ENCODE measurements around the gene KCNMA1. TPM values are rescaled to one million over a fixed set of nuclear protein-coding genes. Genes with fewer than 3 reads are reported as not detected.
A peak's percentile ranks its signal among the peaks of the same experiment; 100 is the strongest.

The KCNMA1 gene
- total RNA-seq, 1 experiment from 2014 or later, result 23.3 TPM

DNA sequence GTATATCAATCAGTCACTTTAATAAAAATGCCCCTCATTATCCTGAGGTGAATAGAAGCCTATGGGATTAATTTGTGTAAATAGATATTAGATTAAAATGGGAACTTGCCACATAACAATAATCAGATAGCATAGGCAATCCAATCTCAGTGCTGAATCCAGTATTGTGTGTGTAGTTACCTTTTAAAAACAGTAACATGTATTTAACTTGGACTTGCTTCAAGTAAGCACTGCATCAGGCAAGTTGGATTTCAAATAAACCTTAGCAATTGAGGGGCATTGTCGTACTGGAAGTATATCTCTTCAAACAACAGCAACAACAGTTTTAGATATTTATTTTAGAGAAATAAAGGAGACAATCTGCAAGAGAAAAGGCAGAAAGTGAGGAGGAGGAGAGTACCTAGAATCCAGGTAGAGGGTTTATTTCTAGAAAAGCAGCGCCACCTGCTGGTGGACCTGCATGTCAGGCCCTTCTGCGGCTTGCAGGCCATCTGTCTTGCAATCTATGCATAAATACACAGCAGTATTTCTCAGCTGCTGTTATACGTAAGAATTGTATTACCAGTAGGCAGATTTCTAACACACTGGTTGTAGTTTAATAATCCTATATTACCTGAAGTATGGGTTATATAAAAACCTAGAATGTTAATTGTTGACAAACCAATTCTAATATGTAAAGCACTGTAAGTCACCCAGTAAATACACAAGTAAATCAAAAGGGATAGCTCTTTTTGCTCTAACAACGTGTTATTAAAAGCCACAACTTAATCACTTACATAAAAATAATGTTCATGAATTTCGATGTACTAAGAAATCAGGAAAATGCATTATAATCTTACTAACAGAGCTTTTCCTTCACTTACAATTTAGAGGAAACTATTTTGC lies 652.8 kb downstream of the KCNMA1 start:
- DNase-seq (ENCODE audit: low read depth), result peak; percentile 67

DNA sequence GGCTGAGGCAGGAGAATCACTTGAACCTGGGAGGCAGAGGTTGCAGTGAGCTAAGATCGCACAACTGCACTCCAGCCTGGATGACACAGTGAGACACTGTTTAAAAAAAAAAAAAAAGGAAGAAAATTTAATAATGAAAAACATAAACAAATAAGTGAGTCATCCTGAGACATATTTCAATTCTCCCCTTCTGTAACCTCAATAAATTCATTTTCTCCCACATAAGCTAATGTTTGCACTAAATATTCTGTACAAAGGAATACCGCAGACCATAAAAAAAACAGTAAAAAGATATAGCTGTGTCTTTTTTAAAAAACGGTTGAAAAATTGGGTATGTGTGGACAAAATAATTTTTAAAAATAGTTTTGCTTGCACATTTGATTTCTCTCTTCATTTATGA lies 654.0 kb downstream of the KCNMA1 start:
- no peak for DNase-seq (ENCODE audit: low read depth)

DNA sequence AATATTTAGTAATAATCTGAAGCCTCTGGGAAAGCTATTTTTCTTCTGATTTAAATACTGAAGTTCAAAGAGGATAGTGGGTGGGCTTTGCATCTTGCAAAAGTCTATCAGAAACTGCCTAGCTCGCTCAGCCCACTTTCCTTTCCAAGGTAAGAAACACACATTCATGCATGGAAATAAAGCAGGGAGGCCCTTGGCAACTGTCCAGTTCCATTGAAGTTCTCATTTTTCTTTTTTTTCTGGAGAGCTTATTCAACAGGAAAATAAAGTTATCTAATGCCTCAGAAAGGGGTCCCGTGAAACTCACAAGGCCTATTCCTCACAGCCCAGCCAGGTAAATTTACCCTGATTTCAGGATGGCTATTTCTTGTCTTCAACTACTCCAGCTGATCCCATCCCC lies 654.9 kb downstream of the KCNMA1 start:
- no peak for DNase-seq (ENCODE audit: low read depth)

DNA sequence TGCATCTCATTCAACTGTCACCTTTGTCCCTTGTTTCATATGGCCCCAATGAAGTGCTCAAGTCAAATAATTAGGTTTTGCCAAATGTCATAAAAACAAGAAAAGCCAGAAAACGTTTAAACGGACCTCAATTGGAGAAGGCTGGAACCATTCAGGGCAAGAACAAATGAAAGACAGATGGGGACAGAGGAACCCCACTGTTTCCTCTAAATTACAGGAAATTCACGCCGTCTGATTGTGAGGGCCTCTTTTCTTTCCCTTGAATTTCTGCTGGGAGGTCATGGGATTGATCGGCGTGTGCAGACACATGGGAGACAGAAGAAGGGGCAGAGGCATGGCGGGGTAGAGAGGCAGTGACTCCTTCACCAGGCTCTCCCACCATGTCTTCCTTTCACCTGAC lies 656.4 kb downstream of the KCNMA1 start:
- DNase-seq (ENCODE audit: low read depth), result no peak

DNA sequence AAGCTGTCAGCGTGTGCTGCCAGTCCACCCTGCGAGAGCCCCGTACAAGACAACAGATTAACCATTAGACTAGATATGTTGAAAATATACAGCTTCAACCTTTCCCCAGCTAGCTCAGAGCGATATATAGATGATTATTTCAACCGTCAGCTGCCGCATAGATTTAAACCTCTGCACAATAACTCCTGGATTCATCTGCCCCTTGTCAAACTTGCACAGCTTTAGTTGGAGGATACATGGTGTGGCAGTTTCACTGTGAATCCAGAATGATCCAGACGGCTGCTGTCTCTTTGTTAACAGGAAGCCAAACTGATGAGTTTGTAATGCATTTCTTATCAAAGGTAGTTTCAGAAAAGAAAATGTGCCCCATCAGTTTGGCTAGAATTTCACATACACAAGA lies 659.7 kb downstream of the KCNMA1 start:
- no peak for DNase-seq (ENCODE audit: low read depth)

DNA sequence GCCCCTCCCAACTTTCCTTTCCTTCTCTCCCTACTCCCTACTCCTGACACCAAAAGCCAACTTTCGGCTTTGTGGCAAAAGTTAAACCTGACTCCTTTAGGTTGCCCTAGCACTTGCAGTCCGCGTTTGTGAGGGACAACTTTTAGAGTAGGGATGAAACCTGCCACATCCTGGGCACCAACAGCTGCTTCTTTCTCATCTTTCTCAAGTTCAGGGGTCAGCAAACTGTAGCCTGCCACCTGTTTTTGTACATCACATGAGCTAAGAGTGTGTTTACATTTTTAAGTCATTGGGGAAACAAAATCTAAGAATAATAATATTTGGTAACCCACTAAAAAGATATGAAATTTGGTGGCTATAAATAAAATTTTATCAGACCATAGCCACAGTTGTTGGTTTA lies 660.6 kb downstream of the KCNMA1 start:
- no peak for DNase-seq (ENCODE audit: low read depth)

DNA sequence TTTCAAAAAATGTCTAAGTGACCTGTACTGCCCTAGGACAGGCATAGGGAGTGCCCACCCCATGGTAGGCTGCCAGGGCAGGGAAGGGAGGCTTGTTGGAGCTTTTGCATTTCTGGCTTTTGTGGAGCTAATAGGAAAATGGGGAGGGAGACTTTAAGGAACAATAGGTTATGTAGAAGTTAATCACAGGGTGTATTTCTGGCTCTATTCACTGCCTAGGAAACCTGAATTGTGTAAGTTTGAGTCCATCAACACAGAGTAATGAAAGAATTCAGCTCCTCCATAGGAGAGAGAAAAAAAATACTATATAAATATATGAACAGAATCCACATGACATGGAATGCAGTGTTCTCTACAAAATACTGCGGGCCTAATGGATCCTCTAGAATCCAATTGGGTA lies 661.5 kb downstream of the KCNMA1 start:
- no peak for DNase-seq (ENCODE audit: low read depth)

DNA sequence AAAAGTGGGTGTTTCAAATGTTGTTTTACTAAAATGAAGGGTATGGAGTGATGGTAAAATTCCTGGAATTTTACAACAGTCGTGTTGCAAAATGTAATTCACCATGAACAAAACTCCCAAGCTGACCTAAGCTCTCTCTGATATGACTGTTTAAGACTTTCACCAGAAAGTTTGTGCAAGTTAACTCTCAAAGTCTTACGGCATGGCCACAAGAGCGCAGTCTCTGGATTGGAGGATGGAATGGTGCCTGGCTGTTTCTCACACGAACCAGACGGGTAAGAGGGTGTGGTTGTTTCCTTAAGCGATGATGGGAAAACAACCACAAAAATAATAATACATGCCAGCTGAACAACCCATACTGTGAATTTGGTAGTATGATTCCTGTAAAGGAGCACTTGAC lies 662.5 kb downstream of the KCNMA1 start:
- DNase-seq (ENCODE audit: low read depth), result no peak

DNA sequence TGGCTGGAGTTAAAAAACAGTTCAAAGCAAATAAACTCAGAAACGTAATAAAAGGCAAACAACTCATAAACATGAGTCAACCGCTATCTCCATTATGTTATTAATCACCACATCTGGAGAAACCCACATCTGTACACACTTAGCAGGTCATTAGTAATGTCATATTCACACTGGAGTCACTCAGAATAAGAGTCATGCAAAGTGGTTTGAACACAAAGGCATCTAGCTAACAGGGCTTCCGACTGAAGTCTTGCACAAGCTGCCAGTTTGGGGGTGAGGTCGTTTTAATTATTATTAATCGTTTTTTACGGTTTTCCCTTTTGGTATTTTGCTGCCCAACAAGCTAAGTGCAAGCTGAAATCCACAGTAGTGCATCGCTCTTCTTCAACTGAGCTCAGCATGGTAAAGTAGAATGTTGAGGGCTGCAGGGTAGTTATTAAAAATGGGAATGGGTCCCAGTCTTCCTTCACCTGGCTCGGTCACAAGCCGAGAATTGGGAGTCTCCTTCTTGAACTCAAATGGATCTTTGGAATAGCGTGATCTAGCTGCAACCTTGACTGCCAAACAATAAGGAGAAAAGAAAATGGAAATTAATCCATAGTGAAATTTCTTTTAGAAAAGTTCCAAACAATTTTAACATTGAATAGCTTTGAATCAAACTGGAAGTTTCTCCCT lies 663.5 kb downstream of the KCNMA1 start:
- peak; percentile 67 for DNase-seq (ENCODE audit: low read depth)

DNA sequence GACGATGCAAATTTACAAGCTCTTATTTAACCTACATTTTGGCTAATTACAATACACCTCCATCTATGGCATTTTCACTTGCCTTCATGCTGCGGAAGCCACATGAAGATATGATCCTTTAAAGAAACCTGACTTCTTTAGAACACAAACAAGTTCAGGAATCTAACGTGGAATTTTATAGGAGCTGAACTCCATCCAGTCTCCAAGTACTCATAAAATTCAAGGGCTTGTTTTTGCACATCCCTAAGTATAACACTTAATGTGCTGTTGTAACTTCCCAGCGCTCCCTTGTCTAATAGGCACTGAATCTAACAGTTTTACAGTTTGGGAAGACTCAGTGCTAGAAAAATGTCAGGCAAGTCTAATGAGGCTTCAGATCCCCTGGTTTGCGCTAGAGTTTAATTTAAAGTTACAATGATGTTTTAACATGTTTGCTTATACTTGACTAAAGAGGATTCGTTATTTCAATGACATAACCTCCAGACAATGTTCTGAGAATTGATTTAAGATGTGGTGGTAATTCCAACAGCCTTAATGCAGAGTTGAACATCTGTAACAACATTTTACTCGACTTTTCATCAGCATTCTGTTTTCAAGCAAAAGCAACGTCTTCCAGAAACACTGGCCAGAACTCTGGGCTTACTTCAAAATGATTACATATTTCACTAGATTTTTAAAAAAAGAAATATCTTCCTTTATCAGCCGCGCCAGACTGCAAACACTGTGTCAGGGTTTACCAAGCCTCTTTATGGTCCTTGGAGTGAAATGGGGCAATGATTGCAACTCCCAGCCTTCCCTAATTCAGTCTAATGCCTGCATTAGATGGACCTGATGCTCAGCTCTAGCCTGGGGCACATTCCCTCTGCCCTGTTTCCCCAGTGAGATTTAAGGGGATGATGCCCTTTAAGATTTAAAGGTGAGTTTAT lies 664.3 kb downstream of the KCNMA1 start:
- DNase-seq (ENCODE audit: low read depth), result no peak

DNA sequence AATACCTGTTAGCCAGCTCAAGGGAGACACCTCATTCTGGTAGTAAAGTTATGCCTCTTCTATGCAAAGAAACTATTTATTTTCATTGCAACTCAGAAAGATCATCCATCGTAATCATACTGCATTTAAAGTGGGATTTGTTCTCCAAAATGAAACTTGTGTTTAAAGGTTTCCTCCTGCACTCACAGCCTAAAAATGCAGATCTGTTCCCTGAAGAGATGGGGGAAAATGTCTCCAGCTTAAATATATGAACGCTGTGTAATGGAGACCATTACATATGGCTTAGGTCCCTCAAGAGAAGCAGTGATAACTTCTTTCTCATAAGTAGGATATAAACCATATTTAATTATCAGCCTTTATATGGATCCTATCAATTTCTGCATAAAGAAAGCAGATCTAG lies 665.1 kb downstream of the KCNMA1 start:
- no peak for DNase-seq (ENCODE audit: low read depth)

DNA sequence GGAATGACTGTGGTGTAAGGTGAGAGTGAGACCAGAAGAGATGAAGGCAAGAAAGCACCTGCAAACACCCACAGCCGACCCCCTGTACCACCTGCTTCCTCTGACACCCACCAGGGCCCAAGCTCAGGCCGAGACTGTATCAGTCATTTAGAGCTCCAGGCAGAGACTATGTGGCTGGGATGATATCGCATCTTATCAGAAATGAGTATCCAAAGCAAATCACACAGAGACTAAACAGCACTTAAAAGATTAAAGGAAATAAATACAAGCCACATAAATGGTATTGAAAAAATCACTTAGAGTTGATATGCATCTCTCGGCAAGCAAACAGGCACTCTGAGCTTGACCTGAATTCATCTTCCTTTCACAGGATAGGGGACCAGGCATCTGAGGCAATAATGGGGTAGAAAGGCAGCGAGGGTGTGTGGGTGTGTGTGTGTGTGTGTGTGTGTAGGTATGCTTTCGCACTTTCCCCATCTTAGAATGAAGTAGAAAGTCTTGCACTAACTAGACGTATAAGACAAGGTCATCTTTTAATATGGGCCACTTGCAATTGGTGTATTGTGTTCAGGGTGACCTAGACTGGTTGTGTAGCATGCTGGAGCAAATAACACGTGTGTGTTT lies 665.9 kb downstream of the KCNMA1 start:
- no peak for DNase-seq (ENCODE audit: low read depth)

DNA sequence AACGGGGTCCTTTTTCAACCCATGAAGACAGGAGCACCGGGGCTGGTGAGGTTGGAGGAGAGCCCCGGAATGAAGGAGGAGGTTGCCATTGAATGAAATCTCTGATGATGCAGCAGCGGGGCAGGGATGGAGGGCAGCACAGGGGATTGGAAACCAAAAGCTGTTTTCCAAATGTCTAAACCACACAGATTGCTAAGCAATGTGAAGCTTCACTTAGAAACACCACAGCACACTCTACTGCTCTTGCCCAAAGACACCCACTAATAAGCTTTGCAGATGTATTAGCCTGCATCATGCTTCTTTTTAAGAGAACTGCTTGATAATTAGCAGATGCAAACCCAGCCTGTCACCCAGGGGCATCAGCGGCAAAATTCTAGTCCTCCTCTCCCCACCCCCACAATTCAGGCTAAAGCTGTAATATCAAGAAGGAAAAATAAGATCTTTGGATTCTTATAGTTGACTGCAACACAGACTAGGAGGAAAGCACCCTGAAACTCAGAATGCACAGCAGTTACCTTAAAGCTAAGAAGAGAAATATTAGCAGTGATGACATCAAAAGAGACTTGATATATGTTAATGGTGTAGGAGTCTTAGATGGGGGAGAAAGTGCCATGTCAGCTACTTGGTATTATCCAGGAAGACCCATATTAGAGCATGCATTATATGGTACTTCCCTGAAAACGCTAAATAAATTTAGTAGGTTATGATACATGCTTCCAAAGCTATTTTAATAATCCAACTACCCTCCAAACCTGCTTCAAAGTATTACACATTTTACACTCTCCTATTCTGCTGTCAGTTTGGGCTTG lies 666.7 kb downstream of the KCNMA1 start:
- DNase-seq (ENCODE audit: low read depth), result no peak

DNA sequence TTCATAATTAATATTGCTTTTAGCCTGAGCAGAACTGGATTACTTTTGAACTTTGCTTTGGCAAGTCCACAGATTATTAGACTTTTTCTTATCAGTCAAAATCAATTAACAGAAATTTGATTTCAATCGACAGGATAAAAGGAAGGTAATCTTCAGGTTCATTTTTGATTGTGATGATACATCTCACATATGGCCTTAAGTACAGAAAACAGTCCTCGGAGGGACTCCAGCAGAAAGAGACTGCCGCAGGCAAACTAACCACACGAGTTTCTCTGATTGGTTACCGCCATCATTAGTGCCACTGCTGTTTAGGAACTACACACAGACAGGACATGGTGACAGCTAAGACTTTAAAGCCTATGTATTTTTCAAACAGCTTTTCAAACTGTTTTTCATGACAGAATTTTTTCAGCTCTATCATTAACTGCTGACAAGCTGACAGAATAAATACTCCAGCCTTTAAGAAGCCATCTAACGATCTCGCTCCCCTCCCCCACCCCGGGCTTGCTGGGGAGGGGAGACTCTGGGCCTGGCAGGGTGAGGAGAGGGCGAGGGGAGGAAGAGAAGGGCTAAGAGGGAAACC lies 668.2 kb downstream of the KCNMA1 start:
- no peak for DNase-seq (ENCODE audit: low read depth)

DNA sequence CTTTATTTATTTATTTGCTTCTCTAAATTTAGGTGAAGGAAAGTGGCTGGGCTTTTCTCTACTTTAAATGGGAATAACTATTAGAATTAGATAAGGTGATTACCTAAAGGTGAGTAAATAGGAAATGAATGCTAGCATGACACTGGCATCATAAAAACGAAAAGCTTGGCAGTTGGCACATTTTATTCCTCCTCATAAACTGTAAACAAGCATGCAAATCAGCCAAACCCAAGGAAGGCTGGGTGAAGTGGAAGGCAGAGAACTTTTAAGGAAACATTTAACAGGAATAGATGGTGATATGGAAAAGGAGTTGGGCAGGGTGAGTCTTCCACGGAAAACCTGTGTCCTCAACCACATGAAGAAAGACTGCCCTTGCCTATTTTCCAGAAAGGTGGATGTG lies 669.1 kb downstream of the KCNMA1 start:
- no peak for DNase-seq (ENCODE audit: low read depth)

DNA sequence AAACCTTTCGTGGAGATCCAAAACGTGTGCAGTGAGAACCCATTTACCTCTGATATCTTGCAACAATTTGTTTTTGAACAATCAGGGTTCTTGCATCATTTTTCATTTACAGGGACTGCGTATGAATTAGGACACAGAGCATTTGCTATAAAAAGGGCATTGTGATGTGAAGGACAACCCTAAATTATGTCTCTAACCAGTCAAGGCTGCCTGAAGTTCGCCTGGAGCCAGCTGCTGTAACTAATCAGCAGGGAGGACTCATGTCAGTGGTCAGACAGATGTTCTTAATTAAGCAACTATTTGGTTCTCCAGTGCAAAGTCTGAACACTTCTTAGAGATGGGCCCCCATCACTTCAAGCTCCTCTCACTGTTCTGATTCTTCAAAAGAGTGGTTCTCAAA lies 674.8 kb downstream of the KCNMA1 start:
- no peak for DNase-seq (ENCODE audit: low read depth)

DNA sequence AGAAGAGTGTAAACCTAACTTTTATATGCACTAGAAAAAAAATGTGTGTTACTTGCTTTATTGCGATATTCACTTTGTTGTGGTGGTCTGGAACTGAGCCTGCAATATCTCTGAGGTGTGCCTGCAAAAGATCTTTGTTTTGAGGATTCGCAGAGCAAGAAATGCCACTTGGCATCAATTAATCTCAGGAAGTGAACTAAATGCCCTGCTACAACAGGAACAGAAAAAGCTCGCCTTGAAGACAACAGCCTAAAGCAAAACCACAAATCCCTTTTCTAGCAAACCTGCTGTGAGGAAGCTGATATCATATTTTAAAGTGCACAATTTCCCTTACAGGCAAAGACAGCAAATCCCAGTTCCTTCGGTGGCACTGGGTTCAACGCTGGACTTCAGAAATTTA lies 675.8 kb downstream of the KCNMA1 start:
- DNase-seq (ENCODE audit: low read depth), result peak; percentile 51

DNA sequence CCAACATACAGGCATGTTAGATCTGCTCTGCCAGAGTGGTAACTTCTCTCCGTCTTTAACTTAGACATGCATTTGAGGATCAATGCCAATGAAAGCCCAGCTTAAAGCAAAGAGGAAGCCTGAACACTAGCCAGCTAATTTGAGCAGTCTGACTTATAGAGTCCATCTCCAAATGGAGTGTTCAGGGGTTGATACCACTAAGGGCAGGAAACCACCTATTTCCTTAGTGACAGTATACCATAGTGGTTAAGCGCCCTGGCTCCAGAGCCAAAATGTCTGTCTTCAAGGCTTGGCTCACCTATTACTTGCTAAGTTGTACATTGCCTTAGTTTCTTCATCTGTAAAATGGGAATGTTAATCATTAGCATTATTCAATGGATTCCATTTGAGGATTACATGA lies 678.5 kb downstream of the KCNMA1 start:
- no peak for DNase-seq (ENCODE audit: low read depth)

DNA sequence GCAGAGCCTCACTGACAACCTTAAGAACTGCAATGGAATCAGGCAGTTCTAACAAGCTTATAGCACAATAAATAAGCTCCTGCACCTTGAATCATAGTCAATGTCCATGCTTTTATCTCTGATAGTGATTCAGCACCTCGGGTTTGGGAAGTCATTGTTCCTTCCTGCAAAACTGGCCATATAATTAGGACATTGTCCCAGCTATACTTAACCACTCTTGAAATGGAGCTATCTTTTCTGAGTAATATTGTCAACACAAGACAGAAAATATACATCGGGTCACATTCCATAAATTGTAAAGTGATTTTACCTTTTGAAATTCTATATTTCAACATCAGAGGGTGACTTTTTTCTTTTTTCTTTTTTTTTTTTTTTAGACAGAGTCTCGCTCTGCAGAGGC lies 682.8 kb downstream of the KCNMA1 start:
- no peak for DNase-seq (ENCODE audit: low read depth)

DNA sequence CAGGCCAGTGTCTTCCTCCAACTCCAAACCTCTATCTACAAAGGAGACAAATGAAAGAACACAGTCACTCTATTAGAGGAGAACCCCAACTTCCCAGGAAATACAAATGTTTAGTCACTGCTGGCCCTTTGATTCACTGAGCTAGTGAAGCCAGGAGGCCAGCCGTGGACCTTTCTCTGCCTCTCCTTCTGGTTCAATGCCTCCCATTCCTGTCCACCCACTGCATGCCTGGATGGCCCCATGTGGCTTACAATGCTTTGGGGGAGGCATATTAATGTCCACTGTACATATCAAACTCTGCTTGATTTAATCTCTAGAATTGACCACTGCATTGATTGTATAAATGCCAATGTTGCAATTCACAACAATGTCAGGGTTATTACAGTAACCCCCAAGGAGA lies 687.3 kb downstream of the KCNMA1 start:
- DNase-seq (ENCODE audit: low read depth), result no peak

DNA sequence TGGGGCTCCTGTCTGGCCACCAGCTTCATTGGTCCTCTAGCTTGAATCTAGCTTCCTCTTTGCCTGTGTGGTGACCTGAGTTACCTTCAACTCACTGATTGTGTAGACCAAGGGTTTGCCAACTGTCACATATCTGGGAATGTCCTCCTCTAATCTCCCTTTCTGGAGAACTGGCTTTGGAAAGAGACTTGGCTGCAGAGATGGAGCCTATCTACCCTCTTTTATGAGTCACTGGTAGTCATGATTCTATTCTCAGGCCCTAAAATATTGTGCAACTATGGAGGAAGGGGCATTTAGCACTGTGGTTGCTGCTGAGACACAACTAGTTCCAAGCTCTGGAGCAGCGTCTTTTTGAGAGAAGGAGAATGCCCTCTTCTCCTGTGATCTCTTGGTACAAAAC lies 691.3 kb downstream of the KCNMA1 start:
- DNase-seq (ENCODE audit: low read depth), result peak; percentile 5
